Bronchial epithelial cell (primary cell): ENCODE results near the gene GALNT4. TPM values are rescaled to one million over a fixed set of nuclear protein-coding genes. Genes with fewer than 3 reads are reported as not detected.

Experiments
- DNase-seq: peaks from one replicate; pipeline ENCODE4 v3.0.0-alpha.2; 2010; ENCODE audit warnings: low read depth
- FAIRE-seq: peaks from 2 replicates; lab custom pipeline; 2011; peaks lifted over from hg19 to GRCh38; lab: Jason Lieb, UNC
- H3K27me3 ChIP-seq: 2 replicates; pipeline ENCODE4 v1.5.1; 2011; ENCODE audit warnings: low read length; ENCODE audit not compliant: control insufficient read depth, insufficient read depth
- H3K36me3 ChIP-seq: 2 replicates; pipeline ENCODE4 v1.5.1; 2011; ENCODE audit warnings: low read length; ENCODE audit not compliant: control insufficient read depth, insufficient read depth
- H3K4me3 ChIP-seq: 2 replicates; pipeline ENCODE4 v1.5.1; 2011; ENCODE audit warnings: mild to moderate bottlenecking, low read depth, low read length, control low read depth
- CTCF ChIP-seq: IDR thresholded peaks from 2 replicates; pipeline ENCODE4 v1.5.1; 2011; ENCODE audit warnings: mild to moderate bottlenecking, moderate library complexity, low read length, control low read depth, inconsistent platforms; ENCODE audit not compliant: insufficient read depth, severe bottlenecking
- total RNA-seq: library from RNA; depleted of rRNA; stranded (reverse); fragments of >200 nt; gene quantifications from 2 replicates; pipeline ENCODE4 v1.2.1, GENCODE V29; 2014

Gene GALNT4
- total RNA-seq, 1 donor from 2014 or later = 9.7 TPM

- FAIRE-seq (no peak), DNase-seq (no peak)
- H3K27me3 ChIP-seq = no peaks in the 10 kb centered on the region
- no peak overlapping the region for H3K4me3 ChIP-seq
- no peaks in the 10 kb centered on the region for H3K36me3 ChIP-seq
- TF ChIP-seq CTCF = no peak
Observed at GRCh38 chr12:89540586-89540985, 16.0 kb upstream of the GALNT4 start.

- TF ChIP-seq CTCF = no peak
- FAIRE-seq = no peak
- H3K36me3 ChIP-seq = no peaks in the 10 kb centered on the region
- H3K27me3 ChIP-seq = no peaks in the 10 kb centered on the region
- DNase-seq = no peak
- no peak overlapping the region for H3K4me3 ChIP-seq
Observed at GRCh38 chr12:89539426-89540223, 15.0 kb upstream of the GALNT4 start.

GRCh38 chr12:89538897-89539296, 14.3 kb upstream of the GALNT4 start:
- no peak for TF ChIP-seq CTCF
- H3K36me3 ChIP-seq = no peaks in the 10 kb centered on the region
- H3K4me3 ChIP-seq = no peak overlapping the region
- H3K27me3 ChIP-seq = no peaks in the 10 kb centered on the region
- no peak for FAIRE-seq
- no peak for DNase-seq

GRCh38 chr12:89537389-89537788, 12.8 kb upstream of the GALNT4 start:
- no peak for FAIRE-seq

GRCh38 chr12:89529738-89530137, 5.1 kb upstream of the GALNT4 start:
- Histone ChIP-seq H3K36me3 (no peaks in the 10 kb centered on the region), H3K27me3 (no peaks in the 10 kb centered on the region), H3K4me3 (no peak overlapping the region)
- peak; percentile 64 for DNase-seq
- TF ChIP-seq CTCF = peak; percentile 51
- FAIRE-seq = no peak

More at GRCh38 chr12:89537389-89537788, 12.8 kb upstream of the GALNT4 start:
- Histone ChIP-seq H3K36me3 (no peaks in the 10 kb centered on the region), H3K4me3 (no peak overlapping the region), H3K27me3 (no peaks in the 10 kb centered on the region)
- no peak for DNase-seq
- no peak for TF ChIP-seq CTCF

GRCh38 chr12:89528434-89528833, 3.8 kb upstream of the GALNT4 start:
- Histone ChIP-seq H3K4me3 (no peak overlapping the region), H3K27me3 (no peaks in the 10 kb centered on the region), H3K36me3 (no peaks in the 10 kb centered on the region)
- TF ChIP-seq CTCF = no peak
- no peak for FAIRE-seq
- no peak for DNase-seq
